T-cell (primary cell): Measurements from ENCODE around the gene BMP4. TPM values are rescaled to one million over a fixed set of nuclear protein-coding genes. Genes with fewer than 3 reads are reported as not detected.

ENCODE experiments used
- ATAC-seq, 4 experiments: fragments of 200-7000 bp in 3 of 4; fragments of 150-1000 bp in 1 of 4; cut with Tn5 transposase; replicated peaks in 1 of 4; 1 replicate in 3 of 4; 2 replicates in 1 of 4; pipeline ENCODE4 v1.10.0; 2021; ENCODE audit warnings: moderate library complexity in 3 of 4, mild to moderate bottlenecking in 2 of 4, moderate number of reproducible peaks in 1 of 4
- CTCF ChIA-PET, 2 donors: fragments of 300-600 bp; sonication (Branson Sonifier 250); formaldehyde crosslinking; loops; one replicate each; lab custom pipeline; 2022; ENCODE audit warnings: antibody characterized with exemption in 2 of 2; lab: Charles Lee
- POLR2A ChIA-PET, 2 donors: fragments of 300-600 bp; sonication (Branson Sonifier 250); formaldehyde crosslinking; loops; one replicate each; lab custom pipeline; 2022; ENCODE audit warnings: antibody characterized with exemption in 2 of 2; lab: Charles Lee
- DNase-seq, 35 experiments: peaks; one replicate each; pipeline versions ENCODE4 v3.0.0 to v3.0.0-alpha.2; 2013 to 2023
- H3K27ac ChIP-seq: one replicate; pipeline ENCODE4 v1.5.1; 2013; ENCODE audit warnings: low read length
- H3K27me3 ChIP-seq, 2 experiments: replicated peaks in 1 of 2; 1 replicate in 1 of 2; 2 replicates in 1 of 2; pipeline versions ENCODE4 v1.6.1 to v1.7.0; 2013; ENCODE audit warnings: low read length in 1 of 2, mixed read lengths in 1 of 2; ENCODE audit not compliant: control insufficient read depth in 2 of 2, insufficient read depth in 2 of 2; ENCODE audit errors: extremely low read depth in 1 of 2
- H3K36me3 ChIP-seq, 2 donors: 1 replicate in 1 of 2; 2 replicates in 1 of 2; pipeline versions ENCODE4 v1.6.1 to v1.7.0; 2013; ENCODE audit warnings: low read length in 1 of 2; ENCODE audit not compliant: control insufficient read depth in 2 of 2, insufficient read depth in 1 of 2; ENCODE audit errors: extremely low read depth in 1 of 2
- H3K4me1 ChIP-seq, 2 experiments: 1 replicate in 1 of 2; 2 replicates in 1 of 2; pipeline versions ENCODE4 v1.6.1 to v1.7.0; 2013; ENCODE audit warnings: low read length in 2 of 2, mixed read lengths in 1 of 2; ENCODE audit not compliant: insufficient read depth in 2 of 2, control insufficient read depth in 1 of 2; ENCODE audit errors: extremely low read depth in 1 of 2
- H3K4me3 ChIP-seq, 2 donors: 1 replicate in 1 of 2; 2 replicates in 1 of 2; pipeline versions ENCODE4 v1.5.1 to v1.7.0; 2013; ENCODE audit warnings: mild to moderate bottlenecking in 2 of 2, low read length in 1 of 2, moderate library complexity in 1 of 2; ENCODE audit not compliant: control insufficient read depth in 1 of 2; ENCODE audit errors: extremely low read depth in 1 of 2
- H3K9me3 ChIP-seq: 2 replicates; pipeline ENCODE4 v1.7.0; 2013
- H3K27ac Mint-ChIP-seq, 2 donors: one replicate each; pipeline ENCODE4 v1.8.0; 2020 to 2021; ENCODE audit warnings: mild to moderate bottlenecking in 2 of 2, mixed read lengths in 2 of 2
- H3K27me3 Mint-ChIP-seq, 2 donors: one replicate each; pipeline ENCODE4 v1.8.0; 2021 to 2022; ENCODE audit warnings: mixed read lengths in 2 of 2
- H3K36me3 Mint-ChIP-seq: one replicate; pipeline ENCODE4 v1.8.0; 2021; ENCODE audit warnings: mixed read lengths
- H3K4me1 Mint-ChIP-seq, 3 donors: one replicate each; pipeline ENCODE4 v1.8.0; 2020 to 2022; ENCODE audit warnings: mixed read lengths in 3 of 3, mild to moderate bottlenecking in 1 of 3
- H3K4me3 Mint-ChIP-seq, 3 donors: one replicate each; pipeline ENCODE4 v1.8.0; 2020 to 2022; ENCODE audit warnings: mild to moderate bottlenecking in 3 of 3, mixed read lengths in 3 of 3, moderate library complexity in 3 of 3
- H3K9me3 Mint-ChIP-seq, 3 donors: one replicate each; pipeline ENCODE4 v1.8.0; 2020 to 2022; ENCODE audit warnings: mixed read lengths in 3 of 3
- WGBS: methylation state at CpG from one replicate; pipeline ENCODE4 v1.1.5; 2013; ENCODE audit warnings: missing lambda C conversion rate; ENCODE audit not compliant: insufficient coverage; 5-methylcytosine and 5-hydroxymethylcytosine counted together
- total RNA-seq, 35 experiments: library from RNA in 6 of 35; stranded (reverse) in 6 of 35; fragments of 120-200 nt in 1 of 35; gene quantifications; one replicate each; pipeline versions ENCODE4 v1.2.1 to v1.2.4 and lab custom pipeline; 2013 to 2026

Gene BMP4
- total RNA-seq, 5 donors from 2014 or later (not counting 1 experiment from before 2014, with no cell fraction given) = 0.21 to 1.1 (median 0.61) TPM; not detected in 1

DNA sequence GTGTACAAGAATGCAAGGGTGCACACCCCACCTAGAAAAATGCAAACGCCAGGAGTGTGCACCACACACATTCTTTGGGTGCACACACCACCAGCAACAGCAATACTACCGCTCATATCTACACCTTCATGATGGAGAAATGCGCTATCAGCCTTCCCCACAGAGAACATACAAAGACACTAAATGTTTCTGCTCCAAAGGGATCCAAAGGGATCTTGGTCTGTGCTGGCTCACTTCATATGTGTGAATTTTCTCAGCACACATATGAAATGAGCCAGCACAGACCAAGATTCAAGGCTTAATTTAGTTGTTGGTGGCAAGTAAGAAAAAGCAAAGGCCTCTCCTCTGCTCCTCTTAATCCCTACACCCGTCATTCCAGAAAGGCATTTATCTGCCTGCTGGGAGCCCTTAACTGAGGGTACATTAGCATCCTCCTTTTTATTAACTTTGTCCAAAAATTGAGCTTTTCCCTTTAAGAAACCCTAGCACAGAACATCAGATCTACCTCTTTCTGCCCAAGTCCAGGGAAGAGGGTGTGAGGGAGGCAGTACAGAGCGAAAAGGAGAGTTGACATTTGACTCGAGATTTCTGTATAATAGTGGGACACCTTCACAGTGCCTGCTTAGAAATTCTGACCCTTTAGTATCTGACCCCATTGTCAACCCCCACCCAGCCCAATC, 8.3 kb downstream of the BMP4 start:
- Mint-ChIP-seq H3K27me3 (peaks cover 58 to 82% of the 10 kb centered on the region in 2 donors), H3K4me3 (no peak overlapping the region), H3K9me3 (no peaks in the 10 kb centered on the region), H3K36me3 (no peaks in the 10 kb centered on the region), H3K27ac (no peak overlapping the region), H3K4me1 (peaks cover 6 to 11% (median 7%) of the 10 kb centered on the region in 3 donors)
- ATAC-seq = no peak
- POLR2A ChIA-PET = no interaction called here
- Histone ChIP-seq H3K4me1 (peaks cover 5 to 7% of the 10 kb centered on the region in 2 experiments), H3K4me3 (no peak overlapping the region), H3K27me3 (peaks cover 28 to 44% of the 10 kb centered on the region in 2 experiments), H3K36me3 (no peaks in the 10 kb centered on the region), H3K9me3 (no peaks in the 10 kb centered on the region), H3K27ac (no peak overlapping the region)
- WGBS = 80% methylated on average over 1 of the region's 6 CpGs
- CTCF ChIA-PET = interaction anchor here in 1 of 2 donors (0.8 kb wide), 1 partner anchor 10 kb away, joined by 3 read pairs; no protein-coding TSS in a partner anchor
- DNase-seq = no peak

DNA sequence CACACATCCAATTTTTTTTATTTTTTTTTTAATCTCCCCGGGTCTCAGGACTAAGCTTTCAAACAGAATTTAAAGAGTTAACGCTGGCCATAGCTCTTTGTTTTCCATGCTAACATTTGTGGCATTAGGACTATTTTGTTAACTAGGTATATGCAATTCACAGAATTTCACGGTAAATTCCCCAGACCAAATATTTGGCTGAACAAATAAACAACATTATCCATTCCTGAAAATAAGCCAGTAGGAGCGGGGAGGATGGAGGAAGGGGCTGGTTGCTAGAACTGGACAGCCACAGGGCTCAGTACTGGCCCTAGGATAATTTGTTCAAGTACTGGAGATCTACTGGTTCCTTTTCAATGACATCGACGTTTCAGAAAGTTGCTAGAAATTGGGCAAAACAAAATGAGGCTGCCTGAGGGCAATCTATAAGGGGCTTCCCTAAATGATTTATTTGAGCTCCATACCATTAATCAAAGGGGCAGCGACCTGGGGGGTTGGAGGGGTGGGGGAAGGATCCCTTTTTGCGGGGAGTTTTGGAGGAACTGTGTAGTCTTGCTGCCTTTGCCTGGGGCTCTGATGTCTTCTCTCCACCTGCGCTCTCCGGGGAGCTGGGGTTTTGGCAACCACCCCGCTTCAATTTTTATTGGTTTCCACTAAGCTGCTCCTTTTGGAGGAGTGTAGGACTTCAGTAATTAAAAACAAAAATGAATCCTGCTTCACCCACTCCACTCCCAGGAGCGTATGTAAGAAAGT, 9.0 kb downstream of the BMP4 start:
- Mint-ChIP-seq H3K4me1 (peaks cover 0 to 5% (median 0%) of the 10 kb centered on the region in 3 donors), H3K4me3 (no peak overlapping the region), H3K27me3 (peaks cover 58 to 76% of the 10 kb centered on the region in 2 donors), H3K36me3 (no peaks in the 10 kb centered on the region), H3K27ac (no peak overlapping the region), H3K9me3 (no peaks in the 10 kb centered on the region)
- Histone ChIP-seq H3K9me3 (no peaks in the 10 kb centered on the region), H3K4me1 (no peaks in the 10 kb centered on the region), H3K36me3 (no peaks in the 10 kb centered on the region), H3K27me3 (peaks cover 33 to 36% of the 10 kb centered on the region in 2 experiments), H3K27ac (no peak overlapping the region), H3K4me3 (no peak overlapping the region)
- ATAC-seq (no peak), DNase-seq (no peak)
- ChIA-PET POLR2A (interaction anchor here in 1 of 2 donors (0.6 kb wide), 1 partner anchor 9 kb away, joined by 4 read pairs; no protein-coding TSS in a partner anchor), CTCF (interaction anchor here (0.6 to 0.8 kb wide), 3 partner anchors 9 to 223 kb away, joined by 3 to 4 read pairs (median 3); no protein-coding TSS in a partner anchor)
- no CpG with 5 or more reads among the region's 12 CpGs for WGBS

DNA sequence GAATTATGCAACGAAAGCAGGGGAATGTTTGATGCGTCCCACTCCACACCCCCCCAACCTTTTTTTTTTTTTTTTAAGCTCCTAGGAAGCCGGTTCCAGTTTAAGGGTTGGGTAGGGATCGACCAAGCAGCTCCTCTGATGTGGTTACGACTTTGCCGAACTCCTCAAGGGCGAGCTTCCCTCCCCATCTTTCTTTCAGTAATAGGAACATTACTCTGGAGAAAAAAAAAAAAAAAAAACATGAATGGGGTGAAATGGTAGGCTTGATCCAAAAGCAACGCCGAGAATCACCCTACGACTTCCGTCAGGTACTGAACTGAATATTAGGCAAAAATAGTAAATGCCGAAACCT, 9.6 kb downstream of the BMP4 start:
- no peaks in the 10 kb centered on the region for H3K9me3 Mint-ChIP-seq
- no peaks in the 10 kb centered on the region for H3K9me3 ChIP-seq
- peaks cover 31 to 33% of the 10 kb centered on the region in 2 experiments for H3K27me3 ChIP-seq
- ATAC-seq (no peak), DNase-seq (no peak)
- no peak overlapping the region for H3K27ac Mint-ChIP-seq
- H3K36me3 Mint-ChIP-seq = no peaks in the 10 kb centered on the region
- no peaks in the 10 kb centered on the region for H3K4me1 ChIP-seq
- H3K4me3 ChIP-seq = no peak overlapping the region
- H3K36me3 ChIP-seq = no peaks in the 10 kb centered on the region
- CTCF ChIA-PET = interaction anchor here (0.6 to 0.7 kb wide), 2 partner anchors 12 to 223 kb away, joined by 3 to 4 read pairs; no protein-coding TSS in a partner anchor
- peaks cover 0 to 2% (median 0%) of the 10 kb centered on the region in 3 donors for H3K4me1 Mint-ChIP-seq
- no CpG with 5 or more reads among the region's 12 CpGs for WGBS
- POLR2A ChIA-PET = interaction anchor here in 1 of 2 donors (0.6 kb wide), 2 partner anchors 8 to 12 kb away, joined by 4 read pairs; no protein-coding TSS in a partner anchor
- peaks cover 58 to 71% of the 10 kb centered on the region in 2 donors for H3K27me3 Mint-ChIP-seq
- H3K4me3 Mint-ChIP-seq = no peak overlapping the region
- H3K27ac ChIP-seq = no peak overlapping the region

DNA sequence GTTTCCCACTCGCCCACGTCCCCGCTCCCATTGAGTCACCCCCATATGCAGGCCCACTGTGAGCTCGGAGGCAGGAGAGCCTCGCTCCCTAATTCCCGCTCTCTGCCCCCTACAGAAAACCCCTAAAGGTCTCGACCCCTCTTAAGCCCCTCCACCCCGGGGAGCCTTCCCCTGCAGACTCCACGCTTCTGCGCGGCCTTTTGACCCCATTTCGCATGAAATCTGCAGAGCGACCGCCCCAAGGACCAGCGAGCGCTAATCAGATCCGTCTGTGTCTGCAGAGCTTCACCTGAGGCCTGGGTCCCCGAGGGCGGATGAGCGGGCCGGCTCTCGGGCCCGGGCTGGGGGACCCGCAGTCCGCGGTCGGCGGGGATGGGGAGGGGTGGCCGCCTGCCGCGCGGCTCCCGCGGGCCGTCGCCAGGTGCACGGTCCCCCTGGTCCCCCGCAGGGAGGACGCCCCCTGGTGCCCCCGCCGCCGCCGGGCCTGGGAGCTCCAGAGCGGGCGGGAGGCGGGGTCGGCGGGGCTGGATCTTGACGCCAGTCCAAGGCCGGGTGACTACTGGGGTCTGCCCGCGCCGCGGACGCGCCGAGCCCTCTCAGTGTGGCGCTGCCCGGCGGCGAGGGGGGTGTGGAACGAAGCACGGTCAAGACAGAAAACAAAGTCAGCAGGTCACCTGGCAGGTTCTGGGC, 10.1 kb downstream of the BMP4 start:
- peaks cover 26 to 33% of the 10 kb centered on the region in 2 experiments for H3K27me3 ChIP-seq
- no peaks in the 10 kb centered on the region for H3K36me3 ChIP-seq

DNA sequence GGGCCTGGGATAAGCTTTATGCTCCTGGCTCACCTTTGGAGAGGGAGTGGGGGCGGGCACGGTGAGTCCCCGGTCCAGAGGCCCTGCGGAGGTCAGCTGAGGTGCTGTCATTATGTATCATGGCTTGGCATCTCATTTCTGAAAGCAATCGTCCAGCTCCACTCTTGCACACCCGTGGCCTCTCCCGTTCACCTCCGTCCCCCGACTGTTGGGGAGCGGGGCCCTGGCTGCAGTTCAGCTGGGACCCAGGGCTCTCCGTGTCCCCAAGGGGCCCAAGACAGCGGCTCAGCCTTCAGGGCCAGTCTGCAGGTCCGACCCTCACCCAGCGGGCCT, 10.6 kb downstream of the BMP4 start:
- ATAC-seq = no peak
- Mint-ChIP-seq H3K36me3 (no peaks in the 10 kb centered on the region), H3K9me3 (no peaks in the 10 kb centered on the region), H3K27me3 (peaks cover 49 to 62% of the 10 kb centered on the region in 2 donors), H3K4me1 (no peaks in the 10 kb centered on the region), H3K27ac (no peak overlapping the region), H3K4me3 (no peak overlapping the region)
- no peak for DNase-seq
- WGBS = 55% methylated on average over 11 of the region's 14 CpGs
- Histone ChIP-seq H3K27me3 (peaks cover 24 to 33% of the 10 kb centered on the region in 2 experiments), H3K4me3 (no peak overlapping the region), H3K36me3 (no peaks in the 10 kb centered on the region), H3K4me1 (no peaks in the 10 kb centered on the region), H3K27ac (no peak overlapping the region), H3K9me3 (no peaks in the 10 kb centered on the region)
- ChIA-PET CTCF (no interaction called here), POLR2A (no interaction called here)

More for the DNA sequence above, 10.1 kb downstream of the BMP4 start:
- Histone ChIP-seq H3K9me3 (no peaks in the 10 kb centered on the region), H3K4me3 (no peak overlapping the region), H3K27ac (no peak overlapping the region), H3K4me1 (no peaks in the 10 kb centered on the region)
- ChIA-PET CTCF (interaction anchor here (0.6 to 0.7 kb wide), 2 partner anchors 13 to 224 kb away, joined by 3 to 4 read pairs; no protein-coding TSS in a partner anchor), POLR2A (interaction anchor here in 1 of 2 donors (0.6 kb wide), 1 partner anchor 13 kb away, joined by 4 read pairs; no protein-coding TSS in a partner anchor)
- WGBS = 18% methylated on average over 53 of the region's 63 CpGs
- ATAC-seq (no peak), DNase-seq (no peak)
- Mint-ChIP-seq H3K4me3 (no peak overlapping the region), H3K9me3 (no peaks in the 10 kb centered on the region), H3K27me3 (peaks cover 53 to 66% of the 10 kb centered on the region in 2 donors), H3K4me1 (no peaks in the 10 kb centered on the region), H3K27ac (no peak overlapping the region), H3K36me3 (no peaks in the 10 kb centered on the region)

DNA sequence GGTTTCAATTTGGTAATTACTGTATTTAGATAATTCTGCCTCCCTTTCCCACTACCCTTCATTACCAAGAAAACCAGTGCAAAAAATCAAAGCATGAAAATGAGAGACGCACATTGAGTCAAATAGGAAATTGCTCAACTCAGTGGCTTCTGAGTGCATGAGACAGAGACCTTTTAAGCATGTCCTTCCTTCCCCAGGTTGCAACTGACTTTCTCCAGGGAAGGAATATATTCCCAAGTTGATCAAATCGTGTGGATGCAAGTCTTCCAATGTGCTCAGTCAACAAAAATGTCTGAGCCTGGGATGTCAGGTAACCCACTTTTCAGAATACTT, 12.9 kb downstream of the BMP4 start:
- peaks cover 16 to 29% of the 10 kb centered on the region in 2 experiments for H3K27me3 ChIP-seq
- WGBS = 33% methylated on average over 2 of the region's 2 CpGs
- no peak overlapping the region for H3K4me3 ChIP-seq
- Mint-ChIP-seq H3K4me3 (no peak overlapping the region), H3K9me3 (no peaks in the 10 kb centered on the region), H3K4me1 (no peaks in the 10 kb centered on the region), H3K27ac (no peak overlapping the region), H3K27me3 (peaks cover 41 to 50% of the 10 kb centered on the region in 2 donors), H3K36me3 (no peaks in the 10 kb centered on the region)
- no peaks in the 10 kb centered on the region for H3K36me3 ChIP-seq
- no peak for DNase-seq
- no peaks in the 10 kb centered on the region for H3K4me1 ChIP-seq
- ChIA-PET POLR2A (no interaction called here), CTCF (interaction anchor here in 1 of 2 donors (0.5 to 0.6 kb wide), 2 partner anchors 62 to 147 kb away, joined by 3 to 9 read pairs; no protein-coding TSS in a partner anchor)
- no peaks in the 10 kb centered on the region for H3K9me3 ChIP-seq
- no peak overlapping the region for H3K27ac ChIP-seq
- ATAC-seq = no peak
